Stromal cell of bone marrow (primary cell): ENCODE results near the gene GLT1D1.

ENCODE experiments used
- DNase-seq: peaks from one replicate; pipeline ENCODE4 v3.0.0-alpha.2; 2012; ENCODE audit warnings: low read depth

GLT1D1 gene

DNA sequence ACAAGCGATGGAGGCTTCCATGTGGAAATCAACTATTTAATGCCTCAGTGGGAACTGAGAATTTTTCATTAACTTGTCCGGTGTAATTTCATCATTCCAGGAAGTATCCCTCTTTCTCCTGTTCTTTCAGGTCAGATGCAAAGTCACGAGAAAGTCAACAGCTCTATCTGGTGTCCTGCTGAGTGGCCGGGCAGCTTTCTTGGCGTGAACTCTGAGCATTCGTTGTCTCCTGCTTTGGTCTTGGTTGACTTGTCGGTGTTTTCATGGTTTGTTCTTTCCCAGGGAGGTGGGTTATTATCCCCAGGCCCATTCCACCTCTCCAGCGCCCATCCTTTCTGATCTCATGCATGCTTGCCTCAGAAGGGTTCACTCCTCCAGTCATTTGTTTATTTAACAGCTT is 149.1 kb downstream of the GLT1D1 start:
- DNase-seq = no peak

DNA sequence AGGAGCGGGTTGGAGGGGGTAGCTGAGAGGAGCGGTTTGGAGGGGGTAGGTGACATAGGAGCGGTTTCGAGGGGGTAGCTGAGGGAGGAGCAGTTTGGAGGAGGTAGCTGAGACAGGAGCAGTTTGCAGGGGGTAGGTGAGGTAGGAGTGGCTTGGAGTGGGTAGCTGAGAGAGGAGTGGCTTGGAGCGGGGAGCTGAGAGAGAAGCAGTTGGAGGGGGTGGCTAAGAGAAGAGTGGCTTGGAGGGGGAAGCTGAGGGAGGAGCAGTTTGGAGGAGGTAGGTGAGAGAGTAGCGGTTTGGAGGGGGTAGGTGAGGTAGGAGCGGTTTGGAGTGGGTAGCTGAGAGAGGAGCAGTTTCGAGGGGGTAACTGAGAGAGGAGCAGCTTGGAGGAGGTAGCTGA is 152.1 kb downstream of the GLT1D1 start:
- no peak for DNase-seq

GRCh38 chr12:129005829-129006228 is 152.6 kb downstream of the GLT1D1 start:
- DNase-seq = no peak

- no peak for DNase-seq
Measured at GRCh38 chr12:129009833-129010622, 156.8 kb downstream of the GLT1D1 start.

DNA sequence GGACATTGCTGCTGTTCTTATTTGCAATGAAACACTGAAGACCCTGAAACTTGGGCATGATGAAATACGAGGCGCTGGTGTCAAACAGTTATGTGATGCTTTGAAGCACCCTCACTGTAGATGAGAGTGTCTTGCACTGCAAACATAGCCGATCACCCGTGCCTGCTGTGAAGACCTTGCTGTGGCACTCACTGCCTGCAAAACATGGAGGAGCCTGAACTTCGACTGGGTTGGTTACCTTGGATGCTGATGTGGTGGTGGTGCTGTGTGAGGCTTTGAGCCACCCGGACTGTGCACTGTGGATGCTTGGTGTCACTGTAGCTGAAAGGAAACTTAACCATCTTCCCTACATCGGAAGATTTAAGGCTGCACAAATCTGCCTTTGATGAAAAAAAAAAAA is 162.9 kb downstream of the GLT1D1 start:
- no peak for DNase-seq

DNA sequence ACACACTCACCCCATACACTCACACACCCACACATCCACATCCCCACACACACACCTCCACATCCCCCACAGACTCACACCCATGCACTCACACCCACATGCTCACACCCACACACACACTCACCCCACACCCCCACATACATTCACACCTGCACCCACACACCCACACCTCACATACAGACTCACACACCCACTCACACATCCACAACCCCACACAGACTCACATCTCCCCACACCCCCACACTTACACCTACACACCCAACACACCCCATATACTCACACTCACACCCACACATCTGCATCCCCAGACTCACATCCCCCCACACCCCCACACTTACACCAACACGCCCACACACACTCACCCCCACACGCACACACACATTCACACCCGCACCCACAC is 171.8 kb downstream of the GLT1D1 start:
- no peak for DNase-seq

GRCh38 chr12:129028844-129029243 is 175.6 kb downstream of the GLT1D1 start:
- DNase-seq = no peak
